GM12878 (cell line): Measurements from ENCODE around the gene NKRF. TPM values are rescaled to one million over a fixed set of nuclear protein-coding genes. Genes with fewer than 3 reads are reported as not detected.
A peak's percentile ranks its signal among the peaks of the same experiment; 100 is the strongest.

ENCODE experiments used
- ATAC-seq: fragments of 200-7000 bp; cut with Tn5 transposase; 3 replicates; pipeline ENCODE4 v1.9.1; 2020; ENCODE audit warnings: mild to moderate bottlenecking, moderate library complexity
- BruUV-seq: library from RNA; stranded (reverse); fragments of 400-500 nt; replicated peaks from 2 replicates; lab custom pipeline; 2021; lab: Mats Ljungman, UMichigan
- CTCF ChIA-PET: fragments of 300-600 bp; sonication (Branson Sonifier 250); formaldehyde crosslinking; extraction: SDS; loops from one replicate; lab custom pipeline; 2021; ENCODE audit warnings: inconsistent platforms; lab: Yijun Ruan, JAX
- POLR2A ChIA-PET: fragments of 350-600 bp; formaldehyde crosslinking; extraction: SDS; loops from one replicate; lab custom pipeline; 2021; ENCODE audit warnings: inconsistent platforms; lab: Charles Lee
- RAD21 ChIA-PET: fragments of 300-600 bp; sonication (Branson Sonifier 250); formaldehyde crosslinking; loops from one replicate; lab custom pipeline; 2023; ENCODE audit warnings: antibody characterized with exemption; ENCODE audit not compliant: unreplicated experiment; lab: Charles Lee
- SMC1A ChIA-PET: fragments of 300-600 bp; sonication (Branson Sonifier 250); formaldehyde crosslinking; loops from one replicate; lab custom pipeline; 2023; ENCODE audit not compliant: unreplicated experiment, uncharacterized antibody; lab: Charles Lee
- DNase-seq: peaks from one replicate; pipeline ENCODE4 v3.0.0-alpha.2; 2011; ENCODE audit warnings: low read depth, low spot score
- FAIRE-seq: peaks from 3 replicates; lab custom pipeline; 2011; peaks lifted over from hg19 to GRCh38; lab: Jason Lieb, UNC
- H2AFZ ChIP-seq: 2 replicates; pipeline ENCODE4 v1.6.0; 2011; ENCODE audit warnings: low read depth, low read length, control low read depth; ENCODE audit not compliant: control insufficient read depth
- H3K27ac ChIP-seq: 2 replicates; pipeline ENCODE4 v1.5.1; 2011; ENCODE audit warnings: control low read depth; ENCODE audit not compliant: control insufficient read depth, insufficient read depth
- H3K27me3 ChIP-seq, 2 experiments: replicated peaks in 1 of 2; 2 replicates each; pipeline versions ENCODE4 v1.6.0 to v1.6.1; 2011; ENCODE audit warnings: low read length in 1 of 2; ENCODE audit not compliant: control insufficient read depth in 2 of 2, insufficient read depth in 2 of 2
- H3K36me3 ChIP-seq, 2 experiments: 2 replicates each; pipeline ENCODE4 v1.5.1; 2011; ENCODE audit warnings: low read length in 1 of 2; ENCODE audit not compliant: control insufficient read depth in 2 of 2, insufficient read depth in 2 of 2
- H3K4me1 ChIP-seq: 2 replicates; pipeline ENCODE4 v1.6.1; 2011; ENCODE audit warnings: mild to moderate bottlenecking, low read length, moderate library complexity, mixed read lengths; ENCODE audit not compliant: control insufficient read depth, insufficient read depth
- H3K4me2 ChIP-seq: 2 replicates; pipeline ENCODE4 v1.6.0; 2011; ENCODE audit warnings: control low read depth; ENCODE audit not compliant: control insufficient read depth, insufficient read depth
- H3K4me3 ChIP-seq: fragments of 200-600 bp; sonication (generic); 2 replicates; pipeline ENCODE4 v1.5.1; 2016
- H3K79me2 ChIP-seq: 2 replicates; pipeline ENCODE4 v1.6.0; 2011; ENCODE audit warnings: low read length; ENCODE audit not compliant: control insufficient read depth, insufficient read depth
- H3K9ac ChIP-seq: 2 replicates; pipeline ENCODE4 v1.8.0; 2011; ENCODE audit warnings: low read length, control low read depth, mixed read lengths; ENCODE audit not compliant: control insufficient read depth, insufficient read depth
- H3K9me3 ChIP-seq: replicated peaks from 3 replicates; pipeline ENCODE4 v1.5.1; 2011; ENCODE audit warnings: mild to moderate bottlenecking, low read length; ENCODE audit not compliant: control insufficient read depth, insufficient read depth
- H4K20me1 ChIP-seq: 2 replicates; pipeline ENCODE4 v1.6.0; 2011; ENCODE audit not compliant: control insufficient read depth, insufficient read depth
- CBX5 ChIP-seq: sonication (generic); IDR thresholded peaks from 2 replicates; pipeline ENCODE4 v1.6.1; 2016; ENCODE audit warnings: low read depth, moderate library complexity, mild to moderate bottlenecking, inconsistent platforms
- CEBPZ ChIP-seq: fragments of 150-350 bp; IDR thresholded peaks from 2 replicates; pipeline ENCODE4 v1.6.1; 2016; ENCODE audit warnings: low read depth, low read length
- EED ChIP-seq: sonication (generic); IDR thresholded peaks from 2 replicates; pipeline ENCODE4 v1.6.1; 2016; ENCODE audit warnings: antibody characterized with exemption, low read depth
- EGR1 ChIP-seq, 2 experiments: IDR thresholded peaks; 1 replicate in 1 of 2; 2 replicates in 1 of 2; pipeline ENCODE4 v1.6.1; 2011 to 2012; ENCODE audit warnings: low read depth in 2 of 2, low read length in 2 of 2, borderline replicate concordance in 1 of 2, mild to moderate bottlenecking in 1 of 2, moderate library complexity in 1 of 2
- ETV6 ChIP-seq, 2 experiments: fragments of 450-650 bp in 1 of 2; IDR thresholded peaks in 1 of 2; conservative IDR thresholded peaks in 1 of 2; 2 replicates each; pipeline ENCODE4 v1.6.1; 2014; ENCODE audit warnings: antibody characterized with exemption in 1 of 2, borderline replicate concordance in 1 of 2, low read depth in 1 of 2, mild to moderate bottlenecking in 1 of 2, moderate library complexity in 1 of 2
- MEF2B ChIP-seq: fragments of 450-650 bp; IDR thresholded peaks from 2 replicates; pipeline ENCODE4 v1.6.1; 2018; ENCODE audit warnings: mild to moderate bottlenecking, moderate library complexity; ENCODE audit not compliant: partially characterized antibody, poor library complexity, severe bottlenecking
- RB1 ChIP-seq: fragments of 450-650 bp; formaldehyde crosslinking; IDR thresholded peaks from 2 replicates; pipeline ENCODE4 v1.6.1; 2017; ENCODE audit warnings: mild to moderate bottlenecking, borderline replicate concordance
- TCF7 ChIP-seq: IDR thresholded peaks from 2 replicates; pipeline ENCODE4 v1.6.1; 2014; ENCODE audit warnings: antibody characterized with exemption, borderline replicate concordance
- ZBED1 ChIP-seq: IDR thresholded peaks from 2 replicates; pipeline ENCODE4 v1.6.1; 2016; ENCODE audit warnings: borderline replicate concordance
- ZNF207 ChIP-seq: fragments of 450-650 bp; IDR thresholded peaks from 2 replicates; pipeline ENCODE4 v1.6.1; 2014; ENCODE audit warnings: antibody characterized with exemption, mild to moderate bottlenecking, borderline replicate concordance
- WGBS: methylation state at CpG from one replicate; pipeline ENCODE4 v1.1.6; 2016; ENCODE audit warnings: low lambda C conversion rate; ENCODE audit not compliant: insufficient replicate concordance, insufficient coverage; ENCODE audit errors: missing lambda C conversion rate; 5-methylcytosine and 5-hydroxymethylcytosine counted together
- in situ Hi-C: fragments of 300-500 bp; cut with MboI; formaldehyde crosslinking; loops from 9 replicates; pipeline ENCODE4 v1.14.3; 2018; ENCODE audit warnings: mixed read lengths
- intact Hi-C: fragments of 100-400 bp; cut with micrococcal nuclease; formaldehyde crosslinking; loops from one replicate; pipeline ENCODE4 v1.14.2; 2022; ENCODE audit not compliant: unreplicated experiment
- polyA plus RNA-seq, 11 experiments: library from polyadenylated mRNA; depleted of rRNA in 4 of 11; unstranded in 6 of 11; stranded (reverse) in 5 of 11; fragments of >200 nt; fragmentation: Nextera tagmentation in 4 of 11; fragmentation: Illumina TruSeq in 1 of 11; extraction: Ambion mirVana in 4 of 11; extraction: Trizol in 1 of 11; gene quantifications; 1 replicate in 1 of 11; 2 replicates in 10 of 11; pipeline versions ENCODE4 v1.2.1 to v1.2.3, GENCODE V29; 2011 to 2016; ENCODE audit warnings: inconsistent platforms in 2 of 11, missing spikeins in 2 of 11, low read depth in 1 of 11
- total RNA-seq, 4 experiments: library from RNA; depleted of rRNA in 3 of 4; stranded (reverse); fragments of >200 nt in 3 of 4; fragmentation: Illumina TruSeq in 1 of 4; extraction: Trizol in 1 of 4; gene quantifications; 2 replicates each; pipeline versions ENCODE4 v1.2.1 to v1.2.3, GENCODE V29; 2013 to 2021
- TF ChIP-seq, protein P1 (sequence below): fragments of 450-650 bp; IDR thresholded peaks from 2 replicates; pipeline ENCODE4 v1.6.1; 2016; ENCODE audit warnings: mild to moderate bottlenecking, moderate library complexity, borderline replicate concordance

NKRF gene
- total and polyA plus RNA-seq, 10 of the 15 experiments (the other 5 are each of a cell fraction or from before 2014, with no cell fraction given): 6.2 to 21.5 (median 10.1) TPM

DNA sequence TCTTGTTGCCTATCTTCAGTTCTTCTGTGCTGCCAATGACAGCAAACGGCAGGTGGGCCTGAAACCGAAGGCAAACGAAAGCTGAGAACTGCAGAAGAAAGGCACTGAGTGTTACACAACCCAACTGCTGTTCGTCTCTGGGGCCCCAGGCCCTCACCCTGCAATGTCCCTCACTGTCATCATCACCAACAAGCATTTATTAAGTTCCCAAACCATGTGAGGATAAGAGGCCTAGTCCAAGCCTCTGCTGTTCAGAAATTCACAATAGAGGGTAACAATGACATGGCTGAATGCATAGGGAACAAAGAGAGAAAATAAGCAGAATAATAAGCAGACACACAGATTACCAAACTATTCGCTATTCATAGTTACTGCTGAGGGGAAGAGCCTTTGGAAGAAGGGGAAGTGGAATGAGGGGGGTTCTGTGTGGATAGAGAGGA lies 34.5 kb upstream of the NKRF start (continued):
- TF ChIP-seq, protein P1, sequence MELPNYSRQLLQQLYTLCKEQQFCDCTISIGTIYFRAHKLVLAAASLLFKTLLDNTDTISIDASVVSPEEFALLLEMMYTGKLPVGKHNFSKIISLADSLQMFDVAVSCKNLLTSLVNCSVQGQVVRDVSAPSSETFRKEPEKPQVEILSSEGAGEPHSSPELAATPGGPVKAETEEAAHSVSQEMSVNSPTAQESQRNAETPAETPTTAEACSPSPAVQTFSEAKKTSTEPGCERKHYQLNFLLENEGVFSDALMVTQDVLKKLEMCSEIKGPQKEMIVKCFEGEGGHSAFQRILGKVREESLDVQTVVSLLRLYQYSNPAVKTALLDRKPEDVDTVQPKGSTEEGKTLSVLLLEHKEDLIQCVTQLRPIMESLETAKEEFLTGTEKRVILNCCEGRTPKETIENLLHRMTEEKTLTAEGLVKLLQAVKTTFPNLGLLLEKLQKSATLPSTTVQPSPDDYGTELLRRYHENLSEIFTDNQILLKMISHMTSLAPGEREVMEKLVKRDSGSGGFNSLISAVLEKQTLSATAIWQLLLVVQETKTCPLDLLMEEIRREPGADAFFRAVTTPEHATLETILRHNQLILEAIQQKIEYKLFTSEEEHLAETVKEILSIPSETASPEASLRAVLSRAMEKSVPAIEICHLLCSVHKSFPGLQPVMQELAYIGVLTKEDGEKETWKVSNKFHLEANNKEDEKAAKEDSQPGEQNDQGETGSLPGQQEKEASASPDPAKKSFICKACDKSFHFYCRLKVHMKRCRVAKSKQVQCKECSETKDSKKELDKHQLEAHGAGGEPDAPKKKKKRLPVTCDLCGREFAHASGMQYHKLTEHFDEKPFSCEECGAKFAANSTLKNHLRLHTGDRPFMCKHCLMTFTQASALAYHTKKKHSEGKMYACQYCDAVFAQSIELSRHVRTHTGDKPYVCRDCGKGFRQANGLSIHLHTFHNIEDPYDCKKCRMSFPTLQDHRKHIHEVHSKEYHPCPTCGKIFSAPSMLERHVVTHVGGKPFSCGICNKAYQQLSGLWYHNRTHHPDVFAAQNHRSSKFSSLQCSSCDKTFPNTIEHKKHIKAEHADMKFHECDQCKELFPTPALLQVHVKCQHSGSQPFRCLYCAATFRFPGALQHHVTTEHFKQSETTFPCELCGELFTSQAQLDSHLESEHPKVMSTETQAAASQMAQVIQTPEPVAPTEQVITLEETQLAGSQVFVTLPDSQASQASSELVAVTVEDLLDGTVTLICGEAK: no peak

DNA sequence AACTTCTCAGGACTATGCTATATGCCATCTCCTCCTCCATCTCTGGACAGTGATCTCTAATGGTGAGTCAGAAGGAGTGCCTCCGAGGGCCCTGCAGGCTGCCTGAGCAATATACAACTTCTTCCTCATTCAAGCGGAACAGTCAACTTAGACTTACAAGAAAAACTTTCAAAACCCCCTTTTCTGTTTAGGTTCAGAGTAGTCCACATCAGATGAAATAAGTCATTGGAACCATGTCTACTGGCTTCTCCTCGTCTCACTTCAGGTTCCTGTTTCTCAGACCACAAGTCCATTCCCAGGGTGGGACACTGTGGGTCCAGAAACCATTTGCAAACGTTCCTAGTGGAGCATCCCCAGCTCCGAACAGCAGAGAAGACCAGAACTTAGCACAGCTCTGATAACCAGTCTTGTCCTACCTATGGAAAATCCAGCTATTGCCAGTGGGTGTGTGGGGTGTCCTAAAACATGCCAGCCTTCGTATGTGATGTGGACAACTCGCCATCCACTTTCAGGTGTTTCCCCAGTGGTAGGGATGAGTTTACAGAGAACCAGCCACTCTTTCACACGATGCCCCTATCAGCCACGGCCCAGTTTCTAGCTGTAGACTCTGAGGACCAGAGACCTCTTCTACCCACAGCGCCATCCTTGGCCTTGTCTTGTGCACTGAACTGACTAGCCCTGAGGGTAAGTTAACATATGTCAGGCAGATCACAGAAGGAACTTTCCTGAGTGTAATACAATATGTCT lies 32.7 kb upstream of the NKRF start:
- TSS peak; percentile 45 for BruUV-seq
- ChIA-PET POLR2A (interaction anchor here (0.6 to 1.8 kb wide), 6 partner anchors 9 to 82 kb away, joined by 3 to 6 read pairs (median 3); partner anchors contain the start of gene SEPTIN6), SMC1A (interaction anchor here (1.0 to 5.7 kb wide), 10 partner anchors 9 to 118 kb away, joined by 3 to 38 read pairs (median 5); no protein-coding TSS in a partner anchor), RAD21 (interaction anchor here (0.5 to 11.0 kb wide), 8 partner anchors 8 to 89 kb away, joined by 3 to 99 read pairs (median 18); no protein-coding TSS in a partner anchor), CTCF (interaction anchor here (0.8 to 5.0 kb wide), 6 partner anchors 14 to 90 kb away, joined by 4 to 20 read pairs (median 6); no protein-coding TSS in a partner anchor)
- intact Hi-C loops (loop anchor here (1.0 to 2.0 kb wide), 3 partner anchors 7 to 44 kb away; no protein-coding TSS in a partner anchor), in situ Hi-C loops (no loop called here)
- peak; percentile 81 for DNase-seq
- Histone ChIP-seq H3K9ac (no peak overlapping the region), H3K27me3 (no peaks in the 10 kb centered on the region), H3K4me2 (peak overlapping the region; percentile 44; the same call in 1 of the 2 replicates), H3K9me3 (no peaks in the 10 kb centered on the region), H3K4me3 (no peak overlapping the region), H4K20me1 (no peaks in the 10 kb centered on the region), H2AFZ (no peak overlapping the region), H3K27ac (peak overlapping the region; percentile 67), H3K4me1 (peaks cover 61% of the 10 kb centered on the region), H3K79me2 (peaks cover 7% of the 10 kb centered on the region), H3K36me3 (peaks cover 10 to 11% of the 10 kb centered on the region in 2 experiments; a peak in 3 of 4 replicates)
- peak; percentile 95 for FAIRE-seq
- ATAC-seq: peak; percentile 84
- 2% methylated on average over 10 of the region's 10 CpGs for WGBS
- TF ChIP-seq CBX5 (no peak), EED (peak; percentile 98), RB1 (no peak), EGR1 (IDR thresholded peaks at IDR 0.05; ENCODE audit: borderline replicate concordance in 1 of 2, low read depth in 2 of 2, low read length in 2 of 2) (no peak), ZBED1 (no peak; the same call in 1 of the 2 replicates), ETV6 (conservative IDR thresholded peaks at IDR 0.05 in 1 of 2, IDR thresholded peaks at IDR 0.05 in 1 of 2; ENCODE audit: borderline replicate concordance in 1 of 2, low read depth in 1 of 2) (peak in 1 of 2 experiments; percentile 57; a peak in 1 of 4 replicates), MEF2B (peak; percentile 49), TCF7 (no peak), CEBPZ (no peak), ZNF207 (0 out of 2 replicates have a peak, but pooled peaks have one; percentile 43)
